GM18873 (cell line): Measurements from ENCODE around the gene NPLOC4.
"Not testable (repeated sequence)": the region's sequence is repeated elsewhere in the genome, so short reads cannot be mapped to it uniquely, and the experiment has no call there.

Source experiments
- ATAC-seq: cut with Tn5 transposase; IDR thresholded peaks from one replicate; pipeline ENCODE4 v1.9.1; 2021; ENCODE audit warnings: mild to moderate bottlenecking, moderate library complexity, moderate number of reproducible peaks; ENCODE audit not compliant: unreplicated experiment, low FRiP score

The NPLOC4 gene

DNA sequence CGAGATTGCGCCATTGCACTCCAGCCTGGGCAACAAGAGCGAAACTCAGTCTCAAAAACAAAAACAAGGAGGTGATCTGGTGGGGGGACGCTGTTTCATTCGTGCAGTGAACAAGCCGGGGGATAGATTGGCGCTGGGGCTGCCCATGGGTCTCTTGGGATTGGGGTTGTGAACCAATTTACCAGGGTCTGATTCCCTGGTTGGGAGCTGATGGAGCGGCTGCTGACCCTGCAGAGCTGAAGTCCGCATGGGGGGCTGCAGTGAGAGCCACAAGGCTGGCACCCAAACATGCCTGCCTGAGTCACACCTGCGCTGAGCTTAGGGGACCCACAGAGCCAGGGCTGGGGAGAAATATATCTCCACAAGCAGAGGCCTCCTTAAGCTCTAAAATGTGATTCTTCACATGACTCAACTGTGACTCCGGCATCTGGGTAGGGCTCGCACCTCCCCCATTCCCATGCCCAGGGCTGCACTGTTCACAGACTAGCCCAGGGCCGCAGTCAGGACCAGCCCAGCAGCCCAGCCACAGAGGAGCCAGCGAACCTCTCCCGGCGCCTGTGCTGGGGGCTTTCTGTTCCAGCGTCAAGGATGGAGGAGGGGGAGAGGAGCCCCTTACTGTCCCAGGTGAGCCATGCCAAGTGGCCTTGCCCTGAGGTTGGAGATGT lies 5.0 kb upstream of the NPLOC4 start:
- no peak for ATAC-seq

DNA sequence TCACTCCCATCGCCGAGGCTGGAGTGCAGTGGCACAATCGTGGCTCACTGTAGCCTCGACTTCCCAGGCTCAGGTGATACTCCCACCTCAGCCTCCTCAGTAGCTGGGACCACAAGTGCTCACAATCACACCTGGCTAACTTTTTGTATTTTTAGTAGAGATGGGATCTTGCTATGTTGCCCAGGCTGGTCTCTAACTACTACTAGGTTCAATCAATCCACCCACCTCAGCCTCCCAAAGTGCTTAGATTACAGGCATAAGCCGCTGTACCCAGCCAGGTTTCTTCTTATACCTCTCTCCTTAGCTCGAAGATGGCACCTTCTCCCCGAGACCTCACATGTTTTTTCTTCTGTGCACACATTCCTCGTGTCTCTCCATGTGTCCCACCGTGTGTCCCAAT lies 3.1 kb upstream of the NPLOC4 start:
- no peak for ATAC-seq

GRCh38 chr17:81638683-81639082 lies 1.8 kb upstream of the NPLOC4 start:
- no peak for ATAC-seq

GRCh38 chr17:81635973-81636504 lies 873 bp downstream of the NPLOC4 start:
- no peak for ATAC-seq

- ATAC-seq: no peak
Observed at GRCh38 chr17:81635431-81635830, 1.5 kb downstream of the NPLOC4 start.

- ATAC-seq: no peak
Observed at GRCh38 chr17:81631482-81631881, 5.4 kb downstream of the NPLOC4 start.

DNA sequence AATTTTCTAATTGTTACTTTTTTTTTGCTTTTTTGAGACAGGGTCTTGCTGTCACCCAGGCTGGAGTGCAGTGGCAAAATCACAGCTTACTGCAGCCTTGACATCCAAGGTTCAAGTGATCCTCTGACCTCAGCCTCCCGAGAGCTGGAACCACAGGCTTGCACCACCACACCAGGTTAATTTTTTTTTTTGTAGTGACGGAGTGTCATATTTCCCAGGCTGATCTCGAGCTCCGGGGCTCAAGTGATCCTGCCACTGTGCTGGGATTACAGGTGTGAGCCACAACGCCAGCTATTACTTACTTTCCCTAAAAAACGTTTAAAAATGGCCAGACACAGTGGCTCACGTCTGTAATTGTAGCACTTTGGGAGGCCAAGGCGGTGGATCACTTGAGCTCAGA lies 6.6 kb downstream of the NPLOC4 start:
- ATAC-seq: no peak

- ATAC-seq: no peak
Observed at GRCh38 chr17:81621494-81622130, 15.3 kb downstream of the NPLOC4 start.

DNA sequence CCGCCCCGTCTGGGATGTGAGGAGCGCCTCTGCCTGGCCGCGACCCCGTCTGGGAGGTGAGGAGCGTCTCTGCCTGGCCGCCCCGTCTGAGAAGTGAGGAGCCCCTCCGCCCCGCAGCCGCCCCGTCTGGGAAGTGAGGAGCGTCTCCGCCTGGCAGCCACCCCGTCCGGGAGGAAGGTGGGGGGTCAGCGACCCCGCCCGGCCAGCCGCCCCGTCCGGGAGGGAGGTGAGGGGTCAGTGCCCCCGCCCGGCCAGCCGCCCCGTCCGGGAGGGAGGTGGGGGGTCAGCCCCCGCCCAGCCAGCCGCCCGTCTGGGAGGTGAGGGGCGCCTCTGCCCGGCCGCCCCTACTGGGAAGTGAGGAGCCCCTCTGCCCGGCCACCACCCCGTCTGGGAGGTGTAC lies 18.6 kb downstream of the NPLOC4 start:
- not testable (repeated sequence) for ATAC-seq

- no peak for ATAC-seq
Observed at GRCh38 chr17:81616877-81617276, 20.0 kb downstream of the NPLOC4 start.

- no peak for ATAC-seq
Observed at GRCh38 chr17:81615401-81615930, 21.4 kb downstream of the NPLOC4 start.

GRCh38 chr17:81612172-81612970 lies 24.5 kb downstream of the NPLOC4 start:
- no peak for ATAC-seq

DNA sequence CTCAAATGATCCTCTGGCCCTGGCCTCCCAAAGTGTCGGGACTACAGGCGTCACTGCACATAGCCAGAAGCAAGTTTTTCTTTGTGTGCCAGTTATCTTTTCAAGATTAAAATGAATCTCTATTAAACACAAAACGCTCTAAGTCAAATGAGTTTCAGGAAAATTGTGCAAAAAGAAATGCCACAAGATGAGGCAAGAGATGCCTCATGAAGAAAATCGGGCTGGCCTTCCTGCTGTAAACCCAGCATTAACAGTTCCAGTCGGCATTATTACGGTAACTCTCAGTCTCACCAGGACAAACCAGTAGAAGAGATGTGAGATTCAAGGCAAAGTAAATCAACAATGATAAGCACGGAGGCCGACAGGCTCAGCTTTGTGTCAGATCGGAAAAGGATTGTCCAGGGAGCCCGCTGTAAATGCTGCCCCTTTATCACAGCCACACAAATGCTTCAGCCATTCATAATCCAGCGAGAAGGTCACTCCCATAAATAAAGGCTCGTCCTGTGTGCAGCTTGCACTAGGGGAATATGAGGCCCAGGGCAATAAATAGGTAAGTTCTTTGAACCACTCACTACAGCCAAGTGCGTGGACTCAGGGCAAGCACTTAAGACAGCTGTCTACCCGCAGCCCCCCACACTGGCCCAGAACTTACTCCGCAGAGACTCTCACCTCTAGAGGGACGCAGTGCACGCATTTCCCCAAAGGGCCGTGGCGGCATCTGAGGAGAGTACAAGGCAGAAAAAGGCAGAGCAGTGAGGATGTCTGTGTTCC lies 27.2 kb downstream of the NPLOC4 start:
- ATAC-seq: no peak

GRCh38 chr17:81608605-81609004 lies 28.3 kb downstream of the NPLOC4 start:
- no peak for ATAC-seq

- no peak for ATAC-seq
Observed at GRCh38 chr17:81608082-81608481, 28.8 kb downstream of the NPLOC4 start.

- no peak for ATAC-seq
Observed at GRCh38 chr17:81607431-81607830, 29.5 kb downstream of the NPLOC4 start.

DNA sequence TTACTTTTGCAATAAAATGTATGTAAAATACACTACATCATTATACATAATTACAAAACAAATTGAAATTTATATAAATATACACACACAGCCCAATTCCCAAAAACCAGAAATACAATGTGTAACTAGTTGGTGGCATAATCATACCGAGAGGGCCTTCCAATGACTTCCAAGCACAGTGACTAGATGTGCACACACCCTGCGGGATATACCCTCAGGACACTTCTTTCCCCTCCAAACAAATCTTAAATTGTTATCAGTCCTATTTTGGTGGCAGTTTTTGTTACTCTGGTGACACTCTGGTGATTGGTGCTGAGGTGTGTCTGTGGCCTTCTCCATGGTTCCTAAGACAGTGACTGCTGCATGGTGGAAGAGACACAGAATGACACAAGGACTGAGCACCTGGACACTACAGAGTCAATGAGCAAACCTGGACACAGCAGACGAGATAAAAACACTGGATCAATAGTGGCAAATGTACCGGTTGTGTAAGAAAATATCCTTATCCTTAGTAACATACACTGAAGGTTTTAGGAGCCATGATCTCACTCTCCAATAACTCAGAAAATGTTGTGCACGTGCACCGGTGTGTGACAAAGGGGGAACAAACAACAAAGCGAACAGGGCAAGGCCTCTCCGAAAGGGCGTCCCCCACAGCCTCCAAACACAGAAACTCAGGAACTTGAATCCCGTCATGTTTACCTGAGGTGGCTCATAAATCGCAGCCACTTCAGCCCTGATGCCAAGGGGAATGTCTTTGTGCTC lies 32.9 kb downstream of the NPLOC4 start:
- no peak for ATAC-seq

GRCh38 chr17:81601525-81602120 lies 35.3 kb downstream of the NPLOC4 start:
- ATAC-seq: no peak
